ENCODE measurements around the gene DPP10. TPM values are rescaled to one million over a fixed set of nuclear protein-coding genes. Genes with fewer than 3 reads are reported as not detected.

DPP10 gene
- total and polyA plus RNA-seq, 9 donors = 0.12 to 5.9 (median 0.64) TPM; not detected in 3

DNA sequence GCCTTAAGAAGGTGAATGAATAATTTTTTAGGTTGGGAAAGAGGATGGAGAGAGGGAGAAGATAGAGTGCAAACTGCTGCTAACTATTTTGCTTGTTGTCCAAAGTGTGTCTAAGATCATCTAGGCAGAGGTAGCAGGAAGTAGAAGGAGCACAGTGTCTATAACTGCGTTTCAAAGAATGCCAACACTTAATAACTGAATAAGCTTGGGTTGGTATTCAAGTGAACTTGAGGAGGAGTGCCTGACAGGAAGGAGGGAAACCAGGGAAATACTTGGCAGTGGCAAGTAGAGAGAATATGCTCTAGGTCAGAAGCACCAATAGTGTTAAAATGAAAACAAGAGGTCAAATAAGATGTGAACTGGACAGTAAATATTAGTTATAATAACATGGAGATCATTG, 155.9 kb downstream of the DPP10 start:
- Histone ChIP-seq H3K27me3 (no peaks in the 10 kb centered on the region), H3K9me3 (no peaks in the 10 kb centered on the region), H3K27ac (no peak overlapping the region), H3K4me1 (ENCODE audit: insufficient read depth) (no peaks in the 10 kb centered on the region), H3K4me3 (no peak overlapping the region), H3K36me3 (no peaks in the 10 kb centered on the region)
- 48 to 61% (median 48%) methylated on average over 1 of the region's 1 CpG for WGBS, 3 donors
- intact Hi-C loops (cut with DNase I) = no loop called here
- DNase-seq = no peak
- TF ChIP-seq, protein P1, sequence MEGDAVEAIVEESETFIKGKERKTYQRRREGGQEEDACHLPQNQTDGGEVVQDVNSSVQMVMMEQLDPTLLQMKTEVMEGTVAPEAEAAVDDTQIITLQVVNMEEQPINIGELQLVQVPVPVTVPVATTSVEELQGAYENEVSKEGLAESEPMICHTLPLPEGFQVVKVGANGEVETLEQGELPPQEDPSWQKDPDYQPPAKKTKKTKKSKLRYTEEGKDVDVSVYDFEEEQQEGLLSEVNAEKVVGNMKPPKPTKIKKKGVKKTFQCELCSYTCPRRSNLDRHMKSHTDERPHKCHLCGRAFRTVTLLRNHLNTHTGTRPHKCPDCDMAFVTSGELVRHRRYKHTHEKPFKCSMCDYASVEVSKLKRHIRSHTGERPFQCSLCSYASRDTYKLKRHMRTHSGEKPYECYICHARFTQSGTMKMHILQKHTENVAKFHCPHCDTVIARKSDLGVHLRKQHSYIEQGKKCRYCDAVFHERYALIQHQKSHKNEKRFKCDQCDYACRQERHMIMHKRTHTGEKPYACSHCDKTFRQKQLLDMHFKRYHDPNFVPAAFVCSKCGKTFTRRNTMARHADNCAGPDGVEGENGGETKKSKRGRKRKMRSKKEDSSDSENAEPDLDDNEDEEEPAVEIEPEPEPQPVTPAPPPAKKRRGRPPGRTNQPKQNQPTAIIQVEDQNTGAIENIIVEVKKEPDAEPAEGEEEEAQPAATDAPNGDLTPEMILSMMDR (IDR thresholded peaks at IDR 0.05) = no peak
- TF ChIP-seq POLR2A (IDR thresholded peaks at IDR 0.05) = no peak
- no peak for TF ChIP-seq EP300 (IDR thresholded peaks at IDR 0.05)

DNA sequence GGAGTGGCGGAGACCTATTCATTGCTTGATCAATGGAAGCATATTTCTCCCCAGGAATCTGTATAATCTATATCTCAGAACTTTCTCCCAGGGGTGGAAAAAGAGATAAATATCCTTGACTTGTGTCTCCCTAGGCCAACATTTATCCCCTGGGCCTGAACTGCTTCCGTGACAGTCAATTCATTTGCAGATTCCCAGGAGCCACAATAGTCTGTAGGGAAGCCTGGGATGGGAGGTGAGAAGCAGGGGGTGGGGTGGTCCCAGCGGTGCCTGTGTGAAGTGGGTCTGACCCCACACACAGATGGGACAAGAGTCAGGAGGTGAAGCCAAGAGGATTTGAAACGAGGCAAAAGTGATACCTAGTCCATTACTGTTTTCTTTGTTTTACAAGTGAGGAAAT, 166.8 kb downstream of the DPP10 start:
- Histone ChIP-seq H3K4me1 (ENCODE audit: insufficient read depth) (no peaks in the 10 kb centered on the region), H3K4me3 (no peak overlapping the region), H3K36me3 (no peaks in the 10 kb centered on the region), H3K27me3 (no peaks in the 10 kb centered on the region), H3K27ac (no peak overlapping the region), H3K9me3 (no peaks in the 10 kb centered on the region)
- WGBS, 3 donors = 63 to 67% (median 63%) methylated on average over 4 of the region's 4 CpGs
- intact Hi-C loops (cut with DNase I) = no loop called here
- TF ChIP-seq, protein P1 (IDR thresholded peaks at IDR 0.05) = no peak
- no peak for TF ChIP-seq EP300 (IDR thresholded peaks at IDR 0.05)
- no peak for TF ChIP-seq POLR2A (IDR thresholded peaks at IDR 0.05)
- no peak for DNase-seq

DNA sequence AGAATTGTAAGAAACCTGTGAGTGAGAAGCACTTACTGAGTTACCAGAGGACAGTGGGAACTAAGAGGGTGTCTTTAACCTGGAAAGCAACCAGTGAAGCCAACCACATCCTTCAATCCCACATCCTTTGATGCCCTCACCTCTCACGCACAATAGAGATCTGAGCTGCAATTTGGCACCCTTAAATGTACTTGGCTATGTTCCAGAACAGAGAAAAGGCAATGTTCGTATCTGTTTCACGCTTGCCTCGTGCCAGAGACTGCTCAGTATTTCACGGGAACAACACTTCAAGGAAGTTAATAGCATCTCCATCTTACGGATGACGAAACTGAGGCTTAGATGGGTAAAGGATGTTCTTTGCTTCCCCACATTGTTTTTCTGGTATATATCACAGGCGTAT, 167.4 kb downstream of the DPP10 start:
- intact Hi-C loops (cut with DNase I) = no loop called here
- no peak for DNase-seq
- Histone ChIP-seq H3K36me3 (no peaks in the 10 kb centered on the region), H3K27ac (no peak overlapping the region), H3K9me3 (no peaks in the 10 kb centered on the region), H3K27me3 (no peaks in the 10 kb centered on the region), H3K4me1 (ENCODE audit: insufficient read depth) (no peaks in the 10 kb centered on the region), H3K4me3 (no peak overlapping the region)
- TF ChIP-seq, protein P1 (IDR thresholded peaks at IDR 0.05) = no peak
- TF ChIP-seq POLR2A (IDR thresholded peaks at IDR 0.05) (no peak), EP300 (IDR thresholded peaks at IDR 0.05) (no peak)
- 43 to 62% (median 45%) methylated on average over 8 of the region's 8 CpGs for WGBS, 3 donors

DNA sequence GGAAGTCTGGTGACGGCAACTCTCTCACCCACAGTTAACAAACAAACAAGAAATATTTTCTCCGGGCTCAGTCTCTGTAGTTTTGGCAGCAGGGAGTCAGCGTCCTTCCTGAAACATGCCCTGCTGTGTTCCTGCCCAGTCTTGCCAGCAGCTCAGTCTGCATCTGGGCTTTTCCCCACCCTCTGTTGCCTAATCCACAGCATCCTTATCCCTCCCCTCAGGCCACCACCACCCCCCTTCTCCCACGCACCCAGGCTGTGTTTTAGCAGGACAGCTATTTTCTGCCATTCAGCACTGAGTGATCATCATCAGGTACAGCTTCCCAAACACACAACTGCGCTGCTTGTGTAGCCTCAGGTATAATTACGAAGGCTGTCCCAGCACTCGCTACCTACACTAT, 168.2 kb downstream of the DPP10 start:
- DNase-seq = no peak
- TF ChIP-seq EP300 (IDR thresholded peaks at IDR 0.05) = no peak
- TF ChIP-seq, protein P1 (IDR thresholded peaks at IDR 0.05) = no peak
- no peak for TF ChIP-seq POLR2A (IDR thresholded peaks at IDR 0.05)
- WGBS, 3 donors = 49 to 54% (median 52%) methylated on average over 7 of the region's 7 CpGs

More for the DNA sequence above, 168.2 kb downstream of the DPP10 start:
- H3K27me3 ChIP-seq = no peaks in the 10 kb centered on the region
- no peaks in the 10 kb centered on the region for H3K9me3 ChIP-seq
- no peak overlapping the region for H3K27ac ChIP-seq
- H3K4me3 ChIP-seq = no peak overlapping the region
- intact Hi-C loops (cut with DNase I) = no loop called here
- H3K4me1 ChIP-seq (ENCODE audit: insufficient read depth) = no peaks in the 10 kb centered on the region
- no peaks in the 10 kb centered on the region for H3K36me3 ChIP-seq
